Measurements from ENCODE around the gene LHCGR. TPM values are rescaled to one million over a fixed set of nuclear protein-coding genes. Genes with fewer than 3 reads are reported as not detected.
"Not testable (repeated sequence)": the region's sequence is repeated elsewhere in the genome, so short reads cannot be mapped to it uniquely, and the experiment has no call there.

The LHCGR gene
- total and polyA plus RNA-seq, 8 donors, result 0.25 to 0.92 (median 0.43) TPM; not detected in 5

GRCh38 chr2:48749291-48750127 is 6.0 kb downstream of the LHCGR start:
- H3K36me3 ChIP-seq, result no peaks in the 10 kb centered on the region
- peaks cover 0 to 3% (median 1%) of the 10 kb centered on the region in 3 donors for H3K27me3 ChIP-seq
- DNase-seq, result no peak
- TF ChIP-seq POLR2AphosphoS5 (IDR thresholded peaks at IDR 0.05) (no peak), EP300 (IDR thresholded peaks at IDR 0.05) (no peak), POLR2A (IDR thresholded peaks at IDR 0.05) (no peak), CTCF (IDR thresholded peaks at IDR 0.05) (no peak)
- H3K9me3 ChIP-seq, result no peaks in the 10 kb centered on the region
- WGBS, 5 donors, result 47 to 64% (median 52%) methylated on average over 2 of the region's 2 CpGs
- H3K4me1 ChIP-seq, result peaks cover 0 to under 1% (median 0%) of the 10 kb centered on the region in 4 donors
- intact Hi-C loops (cut with DNase I; ENCODE audit: low total_unique reads), result no loop called here
- H3K27ac ChIP-seq, result no peak overlapping the region
- no peak overlapping the region for H3K4me3 ChIP-seq

- Histone ChIP-seq H3K4me1 (no peaks in the 10 kb centered on the region), H3K4me3 (no peak overlapping the region), H3K27ac (no peak overlapping the region), H3K36me3 (no peaks in the 10 kb centered on the region), H3K9me3 (no peaks in the 10 kb centered on the region), H3K27me3 (no peaks in the 10 kb centered on the region)
- DNase-seq, result no peak
- no peak for TF ChIP-seq POLR2A (IDR thresholded peaks at IDR 0.05)
- no peak for TF ChIP-seq EP300 (IDR thresholded peaks at IDR 0.05)
- no peak for TF ChIP-seq CTCF (IDR thresholded peaks at IDR 0.05)
- TF ChIP-seq POLR2AphosphoS5 (IDR thresholded peaks at IDR 0.05), result no peak
- WGBS, 5 donors, result 67 to 89% (median 83%) methylated on average over 6 of the region's 6 CpGs
- intact Hi-C loops (cut with DNase I; ENCODE audit: low total_unique reads), result no loop called here
These were observed 8.2 kb downstream of the LHCGR start for GRCh38 chr2:48747319-48747718.

DNA sequence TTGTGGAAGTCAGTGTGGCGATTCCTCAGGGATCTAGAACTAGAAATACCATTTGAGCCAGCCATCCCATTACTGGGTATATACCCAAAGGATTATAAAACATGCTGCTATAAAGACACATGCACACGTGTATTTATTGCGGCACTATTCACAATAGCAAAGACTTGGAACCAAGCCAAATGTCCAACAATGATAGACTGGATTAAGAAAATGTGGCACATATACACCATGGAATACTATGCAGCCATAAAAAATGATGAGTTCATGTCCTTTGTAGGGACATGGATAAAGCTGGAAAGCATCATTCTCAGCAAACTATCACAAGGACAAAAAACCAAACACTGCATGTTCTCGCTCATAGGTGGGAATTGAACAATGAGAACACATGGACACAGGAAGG is 16.3 kb downstream of the LHCGR start:
- intact Hi-C loops (cut with DNase I; ENCODE audit: low total_unique reads); H3K36me3 ChIP-seq; H3K4me3 ChIP-seq; DNase-seq; H3K9me3 ChIP-seq; H3K4me1 ChIP-seq; H3K27ac ChIP-seq; H3K27me3 ChIP-seq: not testable (repeated sequence)
- 88 to 96% (median 92%) methylated on average over 4 of the region's 4 CpGs for WGBS, 5 donors

DNA sequence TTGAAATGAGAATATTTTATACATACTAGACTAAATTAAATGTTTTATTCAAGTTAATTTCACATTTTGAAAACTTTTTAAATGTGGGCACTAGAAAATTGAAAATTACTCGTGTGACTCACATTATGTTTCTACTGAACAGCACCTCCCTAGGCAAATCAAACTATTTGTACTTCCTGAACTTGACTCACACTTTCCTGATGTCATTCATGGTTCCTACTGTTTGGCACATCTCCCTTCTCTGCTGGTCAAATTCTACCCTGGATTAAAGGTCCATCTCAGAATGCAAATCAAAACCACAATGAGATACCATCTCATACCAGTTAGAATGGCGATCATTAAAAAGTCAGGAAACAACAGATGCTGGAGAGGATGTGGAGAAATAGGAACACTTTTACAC is 16.7 kb downstream of the LHCGR start:
- Histone ChIP-seq H3K9me3 (peaks cover 0 to 4% (median 0%) of the 10 kb centered on the region in 4 donors), H3K36me3 (no peaks in the 10 kb centered on the region), H3K4me1 (no peaks in the 10 kb centered on the region), H3K27ac (no peak overlapping the region), H3K4me3 (no peak overlapping the region), H3K27me3 (no peaks in the 10 kb centered on the region)
- DNase-seq, result no peak
- 52 to 65% (median 60%) methylated on average over 2 of the region's 2 CpGs for WGBS, 5 donors
- TF ChIP-seq POLR2AphosphoS5 (IDR thresholded peaks at IDR 0.05), result no peak
- no peak for TF ChIP-seq CTCF (IDR thresholded peaks at IDR 0.05)
- no peak for TF ChIP-seq EP300 (IDR thresholded peaks at IDR 0.05)
- no peak for TF ChIP-seq POLR2A (IDR thresholded peaks at IDR 0.05)
- intact Hi-C loops (cut with DNase I; ENCODE audit: low total_unique reads), result no loop called here

DNA sequence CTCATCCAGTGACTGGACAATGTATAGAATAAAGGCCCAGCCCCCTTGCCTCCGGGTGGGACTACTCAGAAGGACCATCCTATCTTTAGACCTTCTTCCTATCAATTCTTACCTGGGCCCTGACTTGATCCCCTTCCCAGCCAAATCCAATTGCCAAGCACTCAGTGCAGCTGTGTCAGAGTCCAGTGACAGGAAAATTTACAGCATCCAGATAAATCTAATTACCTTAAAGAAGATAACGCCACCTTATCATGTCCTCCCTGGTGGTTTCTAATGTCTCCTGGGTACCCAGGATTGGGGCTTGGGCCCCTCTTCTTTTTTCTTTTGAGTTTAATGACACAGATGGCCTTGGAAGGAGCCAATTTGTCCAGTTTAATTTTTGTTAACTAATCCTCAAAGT is 19.3 kb downstream of the LHCGR start:
- TF ChIP-seq POLR2AphosphoS5 (IDR thresholded peaks at IDR 0.05) (no peak), CTCF (IDR thresholded peaks at IDR 0.05) (no peak), EP300 (IDR thresholded peaks at IDR 0.05) (no peak), POLR2A (IDR thresholded peaks at IDR 0.05) (no peak)
- Histone ChIP-seq H3K4me1 (peaks cover 0 to 10% (median 0%) of the 10 kb centered on the region in 4 donors), H3K4me3 (no peak overlapping the region), H3K36me3 (no peaks in the 10 kb centered on the region), H3K27ac (no peak overlapping the region), H3K9me3 (peaks cover 0 to 4% (median 0%) of the 10 kb centered on the region in 4 donors), H3K27me3 (no peaks in the 10 kb centered on the region)
- no peak for DNase-seq
- intact Hi-C loops (cut with DNase I; ENCODE audit: low total_unique reads), result no loop called here
- WGBS, 5 donors, result 51 to 69% (median 64%) methylated on average over 2 of the region's 2 CpGs

All from stomach (tissue), 9 donors.